Adrenal gland (tissue), 12 donors: ENCODE measurements around the gene DLGAP1. TPM values are rescaled to one million over a fixed set of nuclear protein-coding genes. Genes with fewer than 3 reads are reported as not detected.
A peak's percentile ranks its signal among the peaks of the same experiment; 100 is the strongest.

ENCODE experiments used
- DNase-seq, 7 donors: peaks; one replicate each; pipeline ENCODE4 v3.0.0-alpha.2; 2019 to 2020
- H3K27ac ChIP-seq, 5 donors: fragments of 200-600 bp; sonication (generic) in 4 of 5; 1 replicate in 3 of 5; 2 replicates in 2 of 5; pipeline versions ENCODE4 v1.5.1 to v1.8.0; 2016 to 2020; ENCODE audit warnings: mild to moderate bottlenecking in 1 of 5
- H3K27me3 ChIP-seq: fragments of 200-600 bp; 2 replicates; pipeline ENCODE4 v1.8.0; 2021
- H3K36me3 ChIP-seq, 2 donors: fragments of 200-600 bp; replicated peaks in 1 of 2; 1 replicate in 1 of 2; 2 replicates in 1 of 2; pipeline versions ENCODE4 v1.5.1 to v1.8.0; 2018 to 2022
- H3K4me1 ChIP-seq, 2 donors: fragments of 200-600 bp; replicated peaks in 1 of 2; 1 replicate in 1 of 2; 2 replicates in 1 of 2; pipeline versions ENCODE4 v1.5.1 to v1.8.0; 2018 to 2021
- H3K4me3 ChIP-seq, 4 donors: fragments of 200-600 bp; sonication (generic) in 3 of 4; one replicate each; pipeline ENCODE4 v1.5.1; 2016 to 2018
- H3K9me3 ChIP-seq, 3 donors: fragments of 200-600 bp; sonication (generic) in 1 of 3; replicated peaks in 1 of 3; 1 replicate in 2 of 3; 2 replicates in 1 of 3; pipeline versions ENCODE4 v1.5.1 to v1.8.0; 2016 to 2021
- POLR2A ChIP-seq, 2 donors: fragments of 450-650 bp; IDR thresholded peaks; one replicate each; pipeline ENCODE4 v1.6.1; 2017; ENCODE audit warnings: antibody characterized with exemption in 2 of 2, mild to moderate bottlenecking in 2 of 2, moderate library complexity in 1 of 2
- WGBS, 4 donors: extraction: QIAGEN DNeasy Blood & Tissue Kit in 2 of 4; methylation state at CpG; one replicate each; pipeline versions ENCODE4 v1.1.5 to v1.1.7; 2013 to 2017; 5-methylcytosine and 5-hydroxymethylcytosine counted together
- intact Hi-C, 2 donors: fragments of 100-400 bp; cut with DNase I; formaldehyde crosslinking; loops; one replicate each; pipeline versions ENCODE4 v1.14.1 to v1.15.0; 2022 to 2023
- polyA plus RNA-seq, 3 donors: library from polyadenylated mRNA; stranded (reverse); fragments of 200-250 nt in 2 of 3; fragments of 350-450 nt in 1 of 3; fragmentation: Illumina TruSeq in 1 of 3; extraction: RNeasy Lipid Tissue Mini Kit (QIAGEN cat#74804) in 1 of 3; gene quantifications; one replicate each; pipeline ENCODE4 v1.2.3, GENCODE V29; 2013 to 2014
- total RNA-seq, 9 donors: library from RNA; depleted of rRNA in 4 of 9; stranded (reverse); fragments of >200 nt in 4 of 9; fragments of 120-200 nt in 1 of 9; fragmentation: NEBNext Ultra II Directional in 1 of 9; extraction: Animal tissue kit (Norgen Biotek cat#: 25700) in 1 of 9; gene quantifications; one replicate each; pipeline versions ENCODE4 v1.1.0 to v1.2.4, GENCODE V29; 2013 to 2023
- TF ChIP-seq, protein P1 (sequence below), 6 experiments: fragments of 450-650 bp in 4 of 6; fragments of 200-600 bp in 2 of 6; sonication (generic) in 1 of 6; IDR thresholded peaks; 1 replicate in 5 of 6; 2 replicates in 1 of 6; pipeline versions ENCODE4 v1.5.1 to v1.8.0; 2016 to 2021; ENCODE audit warnings: antibody characterized with exemption in 6 of 6, mild to moderate bottlenecking in 2 of 6, moderate library complexity in 1 of 6
- donor health status: healthy with polysubstance abuse.
- donor health status: Bipolar disorder and iron deficiency.
- donor health status: DM: yes; HTN: yes; CAD: no.
- donor health status: DM: no; HTN: no; CAD: no.
- donor health status: DM: no; HTN: no; CAD: no.
- donor health status: DM: yes; HTN: yes; CAD: no.

Gene DLGAP1
- total and polyA plus RNA-seq, 12 donors: 1.7 to 30.9 (median 12.9) TPM

DNA sequence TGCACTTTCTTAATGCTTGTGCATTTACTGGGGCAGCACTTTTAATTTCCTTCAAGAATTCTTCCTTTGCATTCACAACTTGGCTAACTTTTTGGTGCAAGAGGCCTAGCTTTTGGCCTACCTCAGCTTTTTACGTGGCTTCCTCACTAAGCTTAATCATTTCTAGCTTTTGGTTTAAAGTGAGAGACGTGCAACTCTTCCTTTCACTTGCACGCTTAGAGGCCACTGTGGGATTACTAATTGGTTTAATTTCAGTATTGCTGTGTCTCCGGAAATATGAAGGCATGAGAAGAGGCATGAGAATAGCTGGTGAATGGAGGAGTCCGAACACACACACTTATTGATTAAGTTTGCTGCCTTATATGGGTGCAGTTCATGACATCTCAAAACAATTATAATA, 354.1 kb downstream of the DLGAP1 start:
- Histone ChIP-seq H3K4me3 (no peak overlapping the region), H3K36me3 (no peaks in the 10 kb centered on the region), H3K9me3 (no peaks in the 10 kb centered on the region), H3K27ac (no peak overlapping the region), H3K4me1 (no peaks in the 10 kb centered on the region), H3K27me3 (no peaks in the 10 kb centered on the region)
- TF ChIP-seq POLR2A (IDR thresholded peaks at IDR 0.05): no peak
- TF ChIP-seq, protein P1, sequence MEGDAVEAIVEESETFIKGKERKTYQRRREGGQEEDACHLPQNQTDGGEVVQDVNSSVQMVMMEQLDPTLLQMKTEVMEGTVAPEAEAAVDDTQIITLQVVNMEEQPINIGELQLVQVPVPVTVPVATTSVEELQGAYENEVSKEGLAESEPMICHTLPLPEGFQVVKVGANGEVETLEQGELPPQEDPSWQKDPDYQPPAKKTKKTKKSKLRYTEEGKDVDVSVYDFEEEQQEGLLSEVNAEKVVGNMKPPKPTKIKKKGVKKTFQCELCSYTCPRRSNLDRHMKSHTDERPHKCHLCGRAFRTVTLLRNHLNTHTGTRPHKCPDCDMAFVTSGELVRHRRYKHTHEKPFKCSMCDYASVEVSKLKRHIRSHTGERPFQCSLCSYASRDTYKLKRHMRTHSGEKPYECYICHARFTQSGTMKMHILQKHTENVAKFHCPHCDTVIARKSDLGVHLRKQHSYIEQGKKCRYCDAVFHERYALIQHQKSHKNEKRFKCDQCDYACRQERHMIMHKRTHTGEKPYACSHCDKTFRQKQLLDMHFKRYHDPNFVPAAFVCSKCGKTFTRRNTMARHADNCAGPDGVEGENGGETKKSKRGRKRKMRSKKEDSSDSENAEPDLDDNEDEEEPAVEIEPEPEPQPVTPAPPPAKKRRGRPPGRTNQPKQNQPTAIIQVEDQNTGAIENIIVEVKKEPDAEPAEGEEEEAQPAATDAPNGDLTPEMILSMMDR (IDR thresholded peaks at IDR 0.05): no peak
- DNase-seq: no peak
- intact Hi-C loops: loop anchor here in 1 of 2 donors (10.0 kb wide), 1 partner anchor 964 kb away; no protein-coding TSS in a partner anchor
- WGBS, 4 donors: 85 to 96% (median 89%) methylated on average over 5 of the region's 5 CpGs

DNA sequence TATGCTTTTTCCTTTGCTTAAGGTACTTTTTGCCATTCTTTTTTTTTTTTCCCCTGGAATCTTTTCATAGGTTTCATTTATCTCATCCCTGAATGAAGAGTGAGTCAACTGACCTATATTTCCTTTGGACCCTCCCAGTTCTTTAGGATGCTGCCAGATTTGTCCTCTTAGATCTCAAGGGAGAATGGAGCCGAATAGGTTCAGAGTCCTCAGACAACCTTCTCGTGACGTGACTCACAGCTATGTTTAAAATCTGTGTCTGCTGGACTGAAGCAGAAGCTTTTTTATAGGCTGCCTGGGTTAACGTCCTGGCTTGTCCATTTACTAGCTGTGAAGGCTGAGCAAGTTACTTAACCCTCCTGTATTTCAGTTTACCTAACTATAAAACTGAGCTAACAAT, 358.6 kb downstream of the DLGAP1 start:
- Histone ChIP-seq H3K4me3 (no peak overlapping the region), H3K4me1 (peaks cover 0 to 4% of the 10 kb centered on the region in 2 donors), H3K9me3 (no peaks in the 10 kb centered on the region), H3K27me3 (no peaks in the 10 kb centered on the region), H3K27ac (no peak overlapping the region), H3K36me3 (no peaks in the 10 kb centered on the region)
- intact Hi-C loops: no loop called here
- 16 to 36% (median 28%) methylated on average over 4 of the region's 4 CpGs for WGBS, 4 donors
- TF ChIP-seq POLR2A (IDR thresholded peaks at IDR 0.05): no peak
- TF ChIP-seq, protein P1 (IDR thresholded peaks at IDR 0.05): no peak
- DNase-seq: peak in 4 of 7 donors; percentile 27 to 42 (median 29)

GRCh38 chr18:4093676-4094075, 361.4 kb downstream of the DLGAP1 start:
- TF ChIP-seq POLR2A (IDR thresholded peaks at IDR 0.05): no peak
- TF ChIP-seq, protein P1 (IDR thresholded peaks at IDR 0.05): no peak
- Histone ChIP-seq H3K27ac (no peak overlapping the region), H3K9me3 (no peaks in the 10 kb centered on the region), H3K4me1 (peaks cover 0 to 7% of the 10 kb centered on the region in 2 donors), H3K27me3 (no peaks in the 10 kb centered on the region), H3K4me3 (no peak overlapping the region), H3K36me3 (no peaks in the 10 kb centered on the region)
- 59 to 68% (median 62%) methylated on average over 2 of the region's 2 CpGs for WGBS, 4 donors
- intact Hi-C loops: no loop called here
- DNase-seq: no peak

- no peaks in the 10 kb centered on the region for H3K9me3 ChIP-seq
- DNase-seq: no peak
- no peak overlapping the region for H3K4me3 ChIP-seq
- no peaks in the 10 kb centered on the region for H3K4me1 ChIP-seq
- no peaks in the 10 kb centered on the region for H3K27me3 ChIP-seq
- H3K36me3 ChIP-seq: no peaks in the 10 kb centered on the region
- TF ChIP-seq, protein P1 (IDR thresholded peaks at IDR 0.05): no peak
- TF ChIP-seq POLR2A (IDR thresholded peaks at IDR 0.05): no peak
- intact Hi-C loops: no loop called here
- 34 to 44% (median 42%) methylated on average over 3 of the region's 3 CpGs for WGBS, 4 donors
- H3K27ac ChIP-seq: no peak overlapping the region
Observed at GRCh38 chr18:4084382-4084900, 370.7 kb downstream of the DLGAP1 start.
